ENCODE data around the gene IL16.
A peak's percentile ranks its signal among the peaks of the same experiment; 100 is the strongest.
"Not testable (repeated sequence)": the region's sequence is repeated elsewhere in the genome, so short reads cannot be mapped to it uniquely, and the experiment has no call there.

IL16 gene

DNA sequence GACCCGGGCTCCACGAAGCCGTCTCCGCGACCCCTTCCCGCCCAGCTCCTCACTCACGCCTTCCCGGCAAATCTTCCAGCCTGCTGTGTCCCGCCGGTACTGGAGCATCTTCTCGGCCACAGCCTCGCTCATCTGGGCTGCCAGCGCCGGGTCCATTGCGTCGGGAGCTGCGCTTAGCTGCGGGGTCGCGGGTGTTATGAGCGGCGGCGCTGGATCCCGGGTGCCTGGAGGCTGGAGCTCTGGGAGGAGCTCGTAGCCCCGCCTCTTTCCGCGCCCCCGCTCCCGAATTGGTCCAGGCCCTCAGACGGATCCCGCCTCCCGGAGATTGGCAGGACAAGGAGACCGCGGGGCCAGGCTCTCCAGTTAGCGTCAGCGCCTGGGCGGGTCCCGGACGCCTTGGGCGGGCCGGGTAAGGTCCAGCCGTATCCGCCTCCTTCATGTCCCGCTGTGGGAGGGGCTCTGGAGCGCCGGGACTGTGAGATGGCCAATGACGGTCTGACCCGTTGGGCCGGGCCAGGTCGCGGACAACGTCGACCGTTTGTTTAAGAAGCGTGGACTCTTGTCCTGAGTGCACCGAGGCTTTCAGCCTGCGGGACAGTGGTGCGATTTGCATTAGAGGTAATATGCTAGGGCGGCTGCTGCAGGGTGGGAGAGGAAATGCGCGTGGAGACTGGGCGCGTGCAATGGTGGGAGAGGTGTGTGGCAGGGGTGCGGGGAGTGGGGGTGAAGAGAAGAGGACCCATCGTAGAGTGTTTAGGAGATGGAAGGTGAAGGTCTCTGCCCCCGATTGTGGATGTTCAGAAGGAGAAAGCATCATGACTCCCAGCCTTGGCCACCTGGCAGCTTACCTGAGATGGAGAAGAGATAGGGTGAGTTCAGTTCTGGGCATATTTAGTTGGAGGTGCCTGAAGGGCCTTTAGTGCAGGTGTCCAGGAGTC lies 127.5 kb downstream of the IL16 start, which contains the start of gene STARD5:
TSS of gene STARD5 (minus strand) at position 198 of the 938 bp plus-strand sequence. CDS start at position 156, 42 bp downstream.
- Mint-ChIP-seq H3K4me3 (peak within 1 kb of the TSS; percentile 84), H3K4me1 (ENCODE audit: low read depth) (peaks cover 32% of the 10 kb centered on the region), H3K27me3 (peaks cover 6% of the 10 kb centered on the region), H3K36me3 (ENCODE audit: low read depth) (peaks cover 29% of the 10 kb centered on the region), H3K27ac (peak within 1 kb of the TSS; percentile 80), H3K9me3 (no peaks in the 10 kb centered on the region)
- intact Hi-C loops (cut with micrococcal nuclease) = loop anchor here (2.0 to 5.0 kb wide), 2 partner anchors 23 to 37 kb away; no protein-coding TSS in a partner anchor

GRCh38 chr15:81326466-81327212 lies 130.0 kb downstream of the IL16 start:
- H3K4me3 Mint-ChIP-seq = no peak overlapping the region
- peaks cover 12% of the 10 kb centered on the region for H3K36me3 Mint-ChIP-seq (ENCODE audit: low read depth)
- intact Hi-C loops (cut with micrococcal nuclease) = no loop called here
- H3K4me1 Mint-ChIP-seq (ENCODE audit: low read depth) = peaks cover 39% of the 10 kb centered on the region
- H3K27me3 Mint-ChIP-seq = peaks cover 6% of the 10 kb centered on the region
- no peaks in the 10 kb centered on the region for H3K9me3 Mint-ChIP-seq
- no peak overlapping the region for H3K27ac Mint-ChIP-seq

DNA sequence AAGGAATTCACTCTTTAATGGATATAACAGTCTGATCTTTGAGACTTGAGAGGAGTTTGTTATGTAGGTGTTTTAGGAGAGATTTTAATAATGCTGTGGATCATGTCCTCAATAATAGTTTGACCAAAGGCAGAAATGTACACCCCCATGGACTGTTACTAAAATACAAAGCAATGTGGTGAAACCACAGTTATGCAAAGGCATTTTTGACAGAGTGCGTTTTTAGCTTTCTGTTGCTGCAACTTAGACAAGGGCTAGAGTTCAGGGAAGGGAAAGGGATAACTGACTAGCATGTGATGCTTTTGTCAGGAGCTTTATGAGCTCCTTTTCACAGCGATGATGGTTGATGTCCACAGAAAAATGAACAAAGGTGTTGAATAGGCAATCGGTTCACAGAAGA lies 130.8 kb downstream of the IL16 start:
- Mint-ChIP-seq H3K9me3 (no peaks in the 10 kb centered on the region), H3K4me1 (ENCODE audit: low read depth) (peaks cover 32% of the 10 kb centered on the region), H3K27me3 (peaks cover 10% of the 10 kb centered on the region), H3K36me3 (ENCODE audit: low read depth) (peaks cover 7% of the 10 kb centered on the region), H3K4me3 (no peak overlapping the region), H3K27ac (no peak overlapping the region)
- intact Hi-C loops (cut with micrococcal nuclease) = no loop called here

DNA sequence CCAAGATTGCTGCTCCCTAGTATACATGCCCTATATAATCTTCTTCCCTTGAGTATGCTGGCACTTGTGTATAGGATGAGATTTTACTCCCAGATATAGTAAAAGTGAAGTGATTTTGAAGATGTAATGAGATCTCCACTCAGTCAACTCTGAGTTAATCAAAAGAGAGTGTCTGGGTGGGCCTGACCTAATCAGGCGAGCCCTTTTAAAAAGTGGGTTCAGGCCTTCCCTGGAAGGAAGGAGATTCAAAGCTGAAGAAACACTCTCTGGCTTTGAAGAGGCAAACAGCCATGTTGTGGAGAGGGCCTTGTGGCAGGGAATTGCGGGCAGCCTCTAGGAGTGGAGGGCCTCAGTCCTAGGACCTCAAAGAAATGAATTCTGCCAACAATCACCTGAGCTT lies 132.8 kb downstream of the IL16 start:
- Mint-ChIP-seq H3K4me3 (no peak overlapping the region), H3K4me1 (ENCODE audit: low read depth) (peaks cover 17% of the 10 kb centered on the region), H3K36me3 (ENCODE audit: low read depth) (no peaks in the 10 kb centered on the region), H3K27ac (no peak overlapping the region), H3K27me3 (peaks cover 7% of the 10 kb centered on the region), H3K9me3 (no peaks in the 10 kb centered on the region)
- intact Hi-C loops (cut with micrococcal nuclease) = no loop called here

- Mint-ChIP-seq H3K4me1 (ENCODE audit: low read depth) (peaks cover 12% of the 10 kb centered on the region), H3K36me3 (ENCODE audit: low read depth) (no peaks in the 10 kb centered on the region)
Measured at GRCh38 chr15:81330366-81331090, 133.8 kb downstream of the IL16 start.

DNA sequence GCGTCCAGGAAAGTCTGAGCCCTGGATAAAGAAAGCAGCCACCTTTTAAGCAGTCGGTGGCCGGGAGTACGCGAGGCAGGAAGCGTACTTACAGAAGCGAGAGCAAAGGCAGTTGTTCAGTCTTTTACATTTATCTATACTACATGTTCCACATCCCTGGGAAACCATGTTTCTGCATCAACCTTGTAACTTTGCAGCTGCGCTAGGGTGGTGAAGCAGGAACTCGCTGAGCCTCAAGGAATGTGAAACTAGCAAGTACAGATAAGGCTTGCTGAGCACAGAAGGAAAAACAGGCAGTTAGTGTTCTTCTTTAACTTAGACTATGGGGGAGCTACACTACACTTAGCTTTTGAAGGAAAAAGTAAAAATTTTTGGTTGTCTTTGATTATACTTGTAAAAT lies 134.5 kb downstream of the IL16 start:
- H3K27me3 Mint-ChIP-seq; H3K36me3 Mint-ChIP-seq (ENCODE audit: low read depth); intact Hi-C loops (cut with micrococcal nuclease); H3K4me3 Mint-ChIP-seq; H3K9me3 Mint-ChIP-seq: not testable (repeated sequence)
- Mint-ChIP-seq H3K27ac (peak overlapping the region; percentile 12), H3K4me1 (ENCODE audit: low read depth) (peaks cover 11% of the 10 kb centered on the region)

More at GRCh38 chr15:81330366-81331090, 133.8 kb downstream of the IL16 start:
- intact Hi-C loops (cut with micrococcal nuclease) = no loop called here
- H3K27me3 Mint-ChIP-seq = peaks cover 4% of the 10 kb centered on the region
- no peaks in the 10 kb centered on the region for H3K9me3 Mint-ChIP-seq
- peak overlapping the region; percentile 12 for H3K27ac Mint-ChIP-seq
- H3K4me3 Mint-ChIP-seq = no peak overlapping the region

DNA sequence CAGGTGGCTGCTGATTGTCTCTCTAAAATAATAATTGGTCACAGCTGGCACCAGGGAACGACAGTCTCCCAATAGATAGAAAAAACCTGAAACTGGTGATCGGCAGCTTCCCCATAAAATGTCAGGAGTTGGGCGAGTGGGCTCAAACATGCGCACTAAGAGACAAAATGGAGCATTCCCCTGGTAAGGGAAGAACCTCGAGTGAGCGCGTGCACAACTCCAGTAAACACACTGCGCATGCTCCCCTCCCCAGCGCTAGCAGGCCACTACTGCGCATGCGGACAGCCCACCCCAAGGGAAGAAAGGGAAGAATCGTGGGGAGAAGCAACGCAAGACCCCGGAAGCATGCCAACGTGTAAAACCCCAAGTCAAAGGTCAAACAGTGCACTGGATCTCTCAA lies 134.9 kb downstream of the IL16 start:
- Mint-ChIP-seq H3K36me3 (ENCODE audit: low read depth) (no peaks in the 10 kb centered on the region), H3K9me3 (no peaks in the 10 kb centered on the region), H3K4me1 (ENCODE audit: low read depth) (peaks cover 7% of the 10 kb centered on the region), H3K27ac (no peak overlapping the region), H3K4me3 (no peak overlapping the region), H3K27me3 (peaks cover 4% of the 10 kb centered on the region)
- intact Hi-C loops (cut with micrococcal nuclease) = no loop called here

DNA sequence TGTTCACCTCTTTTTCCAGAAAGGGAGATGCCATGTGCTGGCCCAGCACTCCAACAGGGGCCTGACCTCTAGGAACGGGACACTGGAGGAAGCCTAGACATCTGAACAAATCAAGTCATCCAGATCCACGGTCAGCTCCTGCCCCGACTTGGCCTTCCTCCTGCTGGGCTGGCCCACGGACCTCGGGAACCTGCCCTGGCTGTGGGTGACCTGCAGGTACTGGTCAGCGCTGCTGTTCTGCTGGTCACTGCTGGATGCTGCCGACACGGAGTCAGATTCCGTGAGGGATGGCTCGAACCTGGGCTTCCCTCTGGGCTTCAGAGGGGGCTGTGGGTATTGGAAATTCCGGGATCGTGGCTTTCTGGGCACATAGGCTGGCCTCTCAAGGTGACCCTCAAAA lies 135.6 kb downstream of the IL16 start:
- Mint-ChIP-seq H3K27ac (no peak overlapping the region), H3K4me3 (no peak overlapping the region), H3K27me3 (peaks cover 4% of the 10 kb centered on the region), H3K4me1 (ENCODE audit: low read depth) (peaks cover 7% of the 10 kb centered on the region), H3K9me3 (no peaks in the 10 kb centered on the region), H3K36me3 (ENCODE audit: low read depth) (no peaks in the 10 kb centered on the region)
- intact Hi-C loops (cut with micrococcal nuclease) = no loop called here

DNA sequence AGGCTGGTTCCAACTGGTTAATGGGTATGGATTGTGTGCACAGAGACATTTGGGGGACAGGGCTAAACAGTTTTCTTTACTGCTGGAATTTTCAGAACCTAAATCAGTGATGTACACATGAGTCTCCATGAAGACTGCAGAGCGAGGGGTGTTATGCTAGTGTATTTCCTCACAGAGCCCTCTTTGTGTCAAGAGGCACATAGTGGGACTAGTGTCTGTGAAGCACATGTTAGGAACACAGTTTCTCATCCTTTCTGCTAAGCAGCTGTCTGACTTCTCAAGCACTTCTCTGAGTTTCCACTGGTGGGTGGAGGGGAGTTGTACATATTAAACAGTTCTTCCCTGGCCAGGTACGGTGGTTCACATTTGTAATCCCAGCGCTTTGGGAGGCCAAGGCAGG lies 136.7 kb downstream of the IL16 start:
- intact Hi-C loops (cut with micrococcal nuclease) = no loop called here
- Mint-ChIP-seq H3K27ac (no peak overlapping the region), H3K27me3 (peaks cover 4% of the 10 kb centered on the region), H3K9me3 (no peaks in the 10 kb centered on the region), H3K4me1 (ENCODE audit: low read depth) (peaks cover 12% of the 10 kb centered on the region), H3K4me3 (no peak overlapping the region), H3K36me3 (ENCODE audit: low read depth) (no peaks in the 10 kb centered on the region)

- Mint-ChIP-seq H3K4me3 (no peak overlapping the region), H3K9me3 (no peaks in the 10 kb centered on the region), H3K27ac (no peak overlapping the region), H3K36me3 (ENCODE audit: low read depth) (no peaks in the 10 kb centered on the region), H3K4me1 (ENCODE audit: low read depth) (peaks cover 12% of the 10 kb centered on the region), H3K27me3 (peaks cover 4% of the 10 kb centered on the region)
- intact Hi-C loops (cut with micrococcal nuclease) = loop anchor here (2.0 kb wide), 1 partner anchor 56 kb away; no protein-coding TSS in a partner anchor
Measured at GRCh38 chr15:81334768-81335435, 138.2 kb downstream of the IL16 start.

- no peak overlapping the region for H3K27ac Mint-ChIP-seq
- no peaks in the 10 kb centered on the region for H3K9me3 Mint-ChIP-seq
- intact Hi-C loops (cut with micrococcal nuclease) = loop anchor here (2.0 kb wide), 1 partner anchor 57 kb away; no protein-coding TSS in a partner anchor
- H3K27me3 Mint-ChIP-seq = peaks cover 4% of the 10 kb centered on the region
- H3K4me1 Mint-ChIP-seq (ENCODE audit: low read depth) = peaks cover 11% of the 10 kb centered on the region
- H3K4me3 Mint-ChIP-seq = no peak overlapping the region
- no peaks in the 10 kb centered on the region for H3K36me3 Mint-ChIP-seq (ENCODE audit: low read depth)
Measured at GRCh38 chr15:81335631-81336030, 139.0 kb downstream of the IL16 start.

DNA sequence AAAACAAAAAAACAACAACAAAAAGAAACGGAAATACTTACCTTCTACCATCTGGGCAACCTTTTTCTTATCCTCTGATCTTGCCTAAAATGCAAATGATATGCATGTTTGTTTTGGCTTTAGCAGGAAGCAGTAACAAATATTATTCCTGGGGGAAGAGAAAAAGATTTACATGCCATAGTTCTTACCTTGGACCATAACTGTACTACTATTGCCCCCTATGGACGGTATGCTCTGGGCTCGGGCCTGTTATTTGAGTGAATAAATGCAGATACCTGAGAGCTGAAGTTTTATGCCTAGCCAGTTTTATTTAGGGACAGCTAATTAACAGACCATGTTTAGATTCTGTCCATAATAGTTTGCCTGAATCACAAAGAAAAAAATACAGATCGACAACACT lies 139.9 kb downstream of the IL16 start:
- no peaks in the 10 kb centered on the region for H3K36me3 Mint-ChIP-seq (ENCODE audit: low read depth)
- no peaks in the 10 kb centered on the region for H3K9me3 Mint-ChIP-seq
- peaks cover 4% of the 10 kb centered on the region for H3K27me3 Mint-ChIP-seq
- intact Hi-C loops (cut with micrococcal nuclease) = no loop called here
- peaks cover 6% of the 10 kb centered on the region for H3K4me1 Mint-ChIP-seq (ENCODE audit: low read depth)
- no peak overlapping the region for H3K4me3 Mint-ChIP-seq
- H3K27ac Mint-ChIP-seq = no peak overlapping the region

DNA sequence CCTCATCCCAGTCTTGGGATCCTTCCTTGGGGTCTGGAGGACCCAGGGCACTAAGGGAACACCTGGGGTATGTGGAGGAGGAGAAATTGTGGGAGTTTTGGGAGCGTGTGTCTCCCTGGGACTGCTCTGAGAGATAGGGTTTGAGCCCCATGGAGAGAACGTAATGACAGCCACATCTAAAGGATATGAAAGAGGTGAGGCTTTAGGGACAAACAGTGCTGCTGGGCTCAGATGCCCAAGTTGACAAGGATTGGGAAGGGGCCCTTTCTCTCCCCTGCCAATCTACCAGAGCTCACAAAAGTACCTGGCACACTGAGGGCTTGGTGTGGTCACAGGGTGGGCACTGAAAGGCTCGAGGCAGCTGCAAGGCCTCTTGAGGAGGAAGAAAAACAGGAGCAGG lies 140.6 kb downstream of the IL16 start:
- H3K4me1 Mint-ChIP-seq (ENCODE audit: low read depth) = peaks cover 6% of the 10 kb centered on the region
- intact Hi-C loops (cut with micrococcal nuclease) = no loop called here
- H3K9me3 Mint-ChIP-seq = no peaks in the 10 kb centered on the region
- H3K27ac Mint-ChIP-seq = peak overlapping the region; percentile 5
- H3K27me3 Mint-ChIP-seq = peaks cover under 1% of the 10 kb centered on the region
- no peak overlapping the region for H3K4me3 Mint-ChIP-seq
- no peaks in the 10 kb centered on the region for H3K36me3 Mint-ChIP-seq (ENCODE audit: low read depth)

Data from dendritic cell treated with granulocyte-macrophage colony-stimulating factor and Interleukin-4, amounts not matched to agents 40 ng/mL and 50 ng/mL, for 4 days (primary cell).